ENCODE data around the gene SARM1. TPM values are rescaled to one million over a fixed set of nuclear protein-coding genes. Genes with fewer than 3 reads are reported as not detected.

Gene SARM1
- total and polyA plus RNA-seq, 2 of the 13 experiments (the other 11 are each of a cell fraction or from before 2014, with no cell fraction given), result 0.73 to 0.86 TPM

GRCh38 chr17:28405632-28406472 lies 34.4 kb downstream of the SARM1 start, which contains the start of gene SLC46A1 (continued):
- TF ChIP-seq AHDC1 (CRISPR knock-in tag; IDR thresholded peaks at IDR 0.05; ENCODE audit: borderline replicate concordance), result no peak
- peak; percentile 45 for TF ChIP-seq YY1 (IDR thresholded peaks at IDR 0.05; ENCODE audit: insufficient read depth, insufficient replicate concordance, low read depth, low read length)
- TF ChIP-seq ZNF292 (CRISPR knock-in tag; IDR thresholded peaks at IDR 0.05; ENCODE audit: borderline replicate concordance, low read depth), result no peak
- TF ChIP-seq ZNF207 (IDR thresholded peaks at IDR 0.05; ENCODE audit: borderline replicate concordance), result no peak
- TF ChIP-seq, protein P1, sequence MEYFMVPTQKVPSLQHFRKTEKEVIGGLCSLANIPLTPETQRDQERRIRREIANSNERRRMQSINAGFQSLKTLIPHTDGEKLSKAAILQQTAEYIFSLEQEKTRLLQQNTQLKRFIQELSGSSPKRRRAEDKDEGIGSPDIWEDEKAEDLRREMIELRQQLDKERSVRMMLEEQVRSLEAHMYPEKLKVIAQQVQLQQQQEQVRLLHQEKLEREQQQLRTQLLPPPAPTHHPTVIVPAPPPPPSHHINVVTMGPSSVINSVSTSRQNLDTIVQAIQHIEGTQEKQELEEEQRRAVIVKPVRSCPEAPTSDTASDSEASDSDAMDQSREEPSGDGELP (IDR thresholded peaks at IDR 0.05; ENCODE audit: borderline replicate concordance, low read depth), result no peak
- no peak for TF ChIP-seq ZFP1 (CRISPR knock-in tag; IDR thresholded peaks at IDR 0.05)
- TF ChIP-seq, protein P2, sequence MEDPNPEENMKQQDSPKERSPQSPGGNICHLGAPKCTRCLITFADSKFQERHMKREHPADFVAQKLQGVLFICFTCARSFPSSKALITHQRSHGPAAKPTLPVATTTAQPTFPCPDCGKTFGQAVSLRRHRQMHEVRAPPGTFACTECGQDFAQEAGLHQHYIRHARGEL (CRISPR knock-in tag; IDR thresholded peaks at IDR 0.05), result no peak
- TF ChIP-seq ZNF383 (CRISPR knock-in tag; IDR thresholded peaks at IDR 0.05; ENCODE audit: borderline replicate concordance), result 0 out of 2 replicates have a peak, but pooled peaks have one; percentile 45
- TF ChIP-seq ZBTB1 (CRISPR knock-in tag; IDR thresholded peaks at IDR 0.05; ENCODE audit: borderline replicate concordance), result no peak
- peak; percentile 84 for TF ChIP-seq ZEB1 (IDR thresholded peaks at IDR 0.05; ENCODE audit: insufficient replicate concordance, low read depth)
- no peak for TF ChIP-seq PITX1 (CRISPR knock-in tag; IDR thresholded peaks at IDR 0.05)
- TF ChIP-seq PHB2 (IDR thresholded peaks at IDR 0.05; ENCODE audit: partially characterized antibody), result no peak
- no peak for TF ChIP-seq PPARG (CRISPR knock-in tag; conservative IDR thresholded peaks at IDR 0.05)
- TF ChIP-seq MED13 (CRISPR knock-in tag; IDR thresholded peaks at IDR 0.05), result no peak
- TF ChIP-seq SMAD1 (CRISPR knock-in tag; IDR thresholded peaks at IDR 0.05; ENCODE audit: borderline replicate concordance, low read depth), result peak; percentile 62; the same call in 1 of the 2 replicates
- no peak for TF ChIP-seq KDM1A (CRISPR knock-in tag; IDR thresholded peaks at IDR 0.05)
- no peak; the same call in none of the 2 replicates for TF ChIP-seq ESRRA (CRISPR knock-in tag; IDR thresholded peaks at IDR 0.05; ENCODE audit: low read depth)
- TF ChIP-seq RBM39 (IDR thresholded peaks at IDR 0.05; ENCODE audit: low read depth, low read length, poor library complexity, severe bottlenecking), result no peak
